Upper lobe of right lung (tissue), 1 donor: ENCODE measurements around the gene ITPK1. TPM values are rescaled to one million over a fixed set of nuclear protein-coding genes. Genes with fewer than 3 reads are reported as not detected.

ENCODE experiments used
- ATAC-seq: fragments of 200-7000 bp; cut with Tn5 transposase; one replicate; pipeline ENCODE4 v1.9.1; 2020; ENCODE audit warnings: mild to moderate bottlenecking, moderate library complexity
- DNase-seq: peaks from one replicate; pipeline ENCODE4 v3.0.0-alpha.2; 2020
- H3K27ac ChIP-seq: fragments of 200-600 bp; one replicate; pipeline ENCODE4 v1.8.0; 2022
- H3K27me3 ChIP-seq: fragments of 200-600 bp; one replicate; pipeline ENCODE4 v1.8.0; 2022; ENCODE audit warnings: mild to moderate bottlenecking
- H3K36me3 ChIP-seq: fragments of 200-600 bp; one replicate; pipeline ENCODE4 v1.8.0; 2022
- H3K4me1 ChIP-seq: fragments of 200-600 bp; one replicate; pipeline ENCODE4 v1.8.0; 2022
- H3K4me3 ChIP-seq: fragments of 200-600 bp; one replicate; pipeline ENCODE4 v1.8.0; 2022; ENCODE audit warnings: mild to moderate bottlenecking
- H3K9me3 ChIP-seq: fragments of 200-600 bp; one replicate; pipeline ENCODE4 v1.8.0; 2022
- intact Hi-C: fragments of 100-400 bp; cut with DNase I; formaldehyde crosslinking; loops from one replicate; pipeline ENCODE4 v1.11.0; 2022
- total RNA-seq: library from RNA; stranded (reverse); fragmentation: NEBNext Ultra II Directional; extraction: Animal tissue kit (Norgen Biotek cat#: 25700); gene quantifications from one replicate; pipeline ENCODE4 v1.2.1, GENCODE V29; 2021
- TF ChIP-seq, protein P1 (sequence below): fragments of 200-600 bp; IDR thresholded peaks from one replicate; pipeline ENCODE4 v1.8.0; 2022; ENCODE audit warnings: antibody characterized with exemption
- donor health status: DM: no; HTN: yes; CAD: no; lungs with severe emphysema.

ITPK1 gene
- total RNA-seq, 1 donor from 2014 or later = 96.9 TPM

DNA sequence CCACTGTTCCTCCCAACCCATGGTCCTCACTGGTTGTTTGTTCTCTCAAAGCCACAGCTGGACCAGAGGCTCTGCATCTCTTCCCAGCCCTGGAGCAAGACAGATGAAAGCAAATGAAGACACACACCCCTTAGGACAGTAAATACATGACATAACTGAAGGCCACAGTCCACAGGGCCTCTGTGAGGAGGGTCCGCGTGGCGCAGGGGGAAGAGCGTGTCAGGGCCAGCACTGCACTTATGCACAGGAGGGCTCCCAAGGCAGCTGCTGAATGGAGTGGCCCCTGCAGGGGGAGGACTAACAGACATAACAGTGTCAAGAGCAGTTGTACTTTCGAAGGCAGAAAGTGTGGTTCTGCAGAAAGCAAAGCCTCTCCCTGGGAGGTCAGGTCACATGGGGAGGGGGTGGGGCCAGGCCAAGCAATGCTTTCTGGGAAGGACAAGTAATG is 112.8 kb downstream of the ITPK1 start:
- ATAC-seq = no peak
- TF ChIP-seq, protein P1, sequence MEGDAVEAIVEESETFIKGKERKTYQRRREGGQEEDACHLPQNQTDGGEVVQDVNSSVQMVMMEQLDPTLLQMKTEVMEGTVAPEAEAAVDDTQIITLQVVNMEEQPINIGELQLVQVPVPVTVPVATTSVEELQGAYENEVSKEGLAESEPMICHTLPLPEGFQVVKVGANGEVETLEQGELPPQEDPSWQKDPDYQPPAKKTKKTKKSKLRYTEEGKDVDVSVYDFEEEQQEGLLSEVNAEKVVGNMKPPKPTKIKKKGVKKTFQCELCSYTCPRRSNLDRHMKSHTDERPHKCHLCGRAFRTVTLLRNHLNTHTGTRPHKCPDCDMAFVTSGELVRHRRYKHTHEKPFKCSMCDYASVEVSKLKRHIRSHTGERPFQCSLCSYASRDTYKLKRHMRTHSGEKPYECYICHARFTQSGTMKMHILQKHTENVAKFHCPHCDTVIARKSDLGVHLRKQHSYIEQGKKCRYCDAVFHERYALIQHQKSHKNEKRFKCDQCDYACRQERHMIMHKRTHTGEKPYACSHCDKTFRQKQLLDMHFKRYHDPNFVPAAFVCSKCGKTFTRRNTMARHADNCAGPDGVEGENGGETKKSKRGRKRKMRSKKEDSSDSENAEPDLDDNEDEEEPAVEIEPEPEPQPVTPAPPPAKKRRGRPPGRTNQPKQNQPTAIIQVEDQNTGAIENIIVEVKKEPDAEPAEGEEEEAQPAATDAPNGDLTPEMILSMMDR = no peak
- peaks cover 12% of the 10 kb centered on the region for H3K4me1 ChIP-seq
- H3K27ac ChIP-seq = no peak overlapping the region
- no peak overlapping the region for H3K4me3 ChIP-seq
- no peaks in the 10 kb centered on the region for H3K27me3 ChIP-seq
- no peaks in the 10 kb centered on the region for H3K9me3 ChIP-seq
- no peaks in the 10 kb centered on the region for H3K36me3 ChIP-seq
- intact Hi-C loops = no loop called here
- no peak for DNase-seq

DNA sequence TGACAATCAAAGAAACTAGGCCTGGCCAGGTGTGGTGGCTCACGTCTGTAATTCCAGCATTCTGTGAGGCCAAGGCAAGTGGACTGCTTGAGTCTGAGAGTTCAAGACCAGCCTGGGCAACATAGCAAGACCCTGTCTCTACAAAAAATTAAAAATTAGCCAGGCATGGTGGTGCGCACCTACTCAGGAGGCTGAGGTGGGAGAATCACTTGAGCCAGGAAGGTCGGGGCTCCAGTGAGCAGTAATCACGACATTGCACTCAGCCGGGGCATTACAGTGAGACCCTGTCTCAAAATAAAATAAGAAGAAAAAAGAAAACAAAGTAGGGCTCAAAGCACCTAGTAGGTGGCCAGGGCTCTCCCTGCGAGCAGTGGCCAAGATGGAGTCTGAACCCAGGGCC is 113.7 kb downstream of the ITPK1 start:
- no peak overlapping the region for H3K27ac ChIP-seq
- H3K4me1 ChIP-seq = peaks cover 3% of the 10 kb centered on the region
- TF ChIP-seq, protein P1 = no peak
- no peaks in the 10 kb centered on the region for H3K27me3 ChIP-seq
- ATAC-seq (no peak), DNase-seq (no peak)
- no peak overlapping the region for H3K4me3 ChIP-seq
- H3K9me3 ChIP-seq = no peaks in the 10 kb centered on the region
- intact Hi-C loops = no loop called here
- H3K36me3 ChIP-seq = no peaks in the 10 kb centered on the region

DNA sequence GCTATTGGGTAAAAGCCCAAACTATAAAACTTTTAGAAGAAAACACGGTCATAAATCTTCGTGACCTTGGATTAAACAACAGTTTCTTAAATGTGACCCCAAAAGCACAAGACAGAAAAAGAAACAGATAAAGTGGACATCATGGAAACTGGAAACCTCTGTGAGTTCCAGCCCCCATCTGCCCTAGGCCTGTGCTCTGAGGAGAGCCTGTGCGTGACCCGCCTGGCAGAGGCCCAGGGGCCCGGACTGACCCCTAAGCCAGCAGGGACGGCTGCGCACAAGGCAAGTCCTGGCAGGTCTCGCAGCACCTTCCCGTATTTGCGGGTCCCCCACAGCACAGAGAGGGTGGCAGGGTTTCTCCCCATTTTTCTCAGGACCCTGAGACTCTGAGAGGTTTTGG is 116.8 kb downstream of the ITPK1 start:
- no peak overlapping the region for H3K4me3 ChIP-seq
- no peaks in the 10 kb centered on the region for H3K27me3 ChIP-seq
- no peak for ATAC-seq
- H3K27ac ChIP-seq = no peak overlapping the region
- H3K4me1 ChIP-seq = no peaks in the 10 kb centered on the region
- no peaks in the 10 kb centered on the region for H3K9me3 ChIP-seq
- DNase-seq = no peak
- TF ChIP-seq, protein P1 = no peak
- H3K36me3 ChIP-seq = no peaks in the 10 kb centered on the region
- intact Hi-C loops = no loop called here

DNA sequence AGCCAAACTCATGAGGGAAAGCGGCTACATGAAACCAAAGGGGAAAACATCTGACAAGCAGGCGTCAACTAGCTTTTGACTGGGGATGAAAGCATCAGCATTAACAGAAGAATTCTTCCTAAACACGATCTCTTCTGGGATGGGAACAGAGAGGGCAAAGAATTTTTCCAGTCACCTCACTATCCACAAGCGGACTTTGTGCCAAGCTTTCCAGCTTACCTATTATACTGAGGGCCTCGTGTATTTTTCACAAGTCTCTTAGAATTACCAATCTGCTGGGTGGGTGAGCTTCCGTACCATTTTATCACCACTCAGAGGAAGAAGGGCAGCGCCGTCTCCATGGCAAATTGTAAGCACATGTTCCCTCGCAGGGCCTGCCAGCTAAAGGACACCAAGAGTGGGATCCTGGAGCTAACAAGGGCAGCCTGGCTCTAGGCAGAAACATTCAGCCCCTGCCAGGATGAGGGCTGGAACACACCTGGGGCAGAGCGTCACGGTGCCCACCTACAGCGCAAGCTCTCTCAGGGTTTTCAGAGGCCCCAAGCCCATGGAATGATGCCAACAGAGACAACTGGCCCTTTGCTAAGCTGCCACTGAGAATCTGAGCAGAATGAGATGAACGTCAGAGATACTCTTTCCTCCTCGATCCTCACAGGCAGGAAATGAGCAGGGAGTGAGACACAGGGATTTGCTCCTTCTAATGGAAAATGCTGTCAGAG is 118.2 kb downstream of the ITPK1 start:
- ATAC-seq (no peak), DNase-seq (no peak)
- H3K27me3 ChIP-seq = no peaks in the 10 kb centered on the region
- H3K9me3 ChIP-seq = no peaks in the 10 kb centered on the region
- H3K36me3 ChIP-seq = peaks cover 8% of the 10 kb centered on the region
- H3K27ac ChIP-seq = no peak overlapping the region
- intact Hi-C loops = no loop called here
- H3K4me1 ChIP-seq = no peaks in the 10 kb centered on the region
- H3K4me3 ChIP-seq = no peak overlapping the region
- TF ChIP-seq, protein P1 = no peak

DNA sequence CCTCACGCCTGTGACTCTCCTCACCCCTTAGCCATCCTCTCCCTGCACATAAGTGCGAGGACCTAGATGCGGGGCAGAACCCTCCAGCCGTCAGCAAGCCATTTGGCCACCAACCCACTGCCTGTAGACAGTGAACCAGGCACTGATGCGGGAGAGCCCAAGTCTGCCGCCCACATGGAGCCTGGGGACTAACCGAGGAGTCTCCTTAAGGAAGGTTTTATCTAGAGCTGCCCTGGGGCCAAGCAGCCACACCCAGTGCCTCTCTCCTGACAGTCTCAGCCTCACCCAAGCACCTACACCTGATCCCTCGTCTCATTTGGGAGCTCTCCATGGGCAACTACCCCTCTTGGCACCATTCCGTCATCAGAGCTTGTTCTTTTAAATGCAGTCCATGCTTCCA is 120.1 kb downstream of the ITPK1 start:
- Histone ChIP-seq H3K9me3 (no peaks in the 10 kb centered on the region), H3K36me3 (peaks cover 8% of the 10 kb centered on the region), H3K27me3 (no peaks in the 10 kb centered on the region), H3K27ac (no peak overlapping the region), H3K4me3 (no peak overlapping the region), H3K4me1 (no peaks in the 10 kb centered on the region)
- no peak for ATAC-seq
- TF ChIP-seq, protein P1 = no peak
- DNase-seq = no peak
- intact Hi-C loops = no loop called here
